Measurements from ENCODE around the gene ATP6V1G1. TPM values are rescaled to one million over a fixed set of nuclear protein-coding genes. Genes with fewer than 3 reads are reported as not detected.

Gene ATP6V1G1
- total RNA-seq, 1 experiment from 2014 or later: 119 TPM

- H3K14ac ChIP-seq (ENCODE audit: insufficient read depth, low read length): peak overlapping the region; percentile 86
- peak overlapping the region; percentile 75 for H3K56ac ChIP-seq (ENCODE audit: insufficient read length, low read depth, low read length)
- peak overlapping the region; percentile 4 for H2BK5ac ChIP-seq (ENCODE audit: insufficient read length, low read length)
- no peak for TF ChIP-seq CTCF (conservative IDR thresholded peaks at IDR 0.05)
- peak overlapping the region; percentile 32 for H3K23ac ChIP-seq (ENCODE audit: insufficient read length, low read depth, low read length)
- H4K8ac ChIP-seq (replicated peaks; ENCODE audit: insufficient read length, low read depth, low read length): peak overlapping the region; percentile 82
- H3K18ac ChIP-seq (ENCODE audit: insufficient read length, low read depth, low read length): peak overlapping the region; percentile 44
- Mint-ChIP-seq H3K27ac (peak overlapping the region; percentile 99 to 100 (median 100)), H3K27me3 (ENCODE audit: low read depth) (no peaks in the 10 kb centered on the region), H3K4me1 (peaks cover 39 to 47% of the 10 kb centered on the region in 2 experiments), H3K9me3 (peaks cover 2 to 3% of the 10 kb centered on the region in 2 experiments; a peak in 1 of 5 replicates), H3K36me3 (ENCODE audit: insufficient read depth in 1 of 3, low read depth in 3 of 3) (peaks cover 18 to 27% (median 23%) of the 10 kb centered on the region in 3 experiments), H3K4me3 (peak overlapping the region; percentile 98 to 100)
- H2AFZ ChIP-seq (ENCODE audit: low read length): no peak overlapping the region
- no peaks in the 10 kb centered on the region for H4K20me1 ChIP-seq (ENCODE audit: control insufficient read depth, insufficient read depth, insufficient read length)
- WGBS (ENCODE audit: extremely low coverage, insufficient read length, low lambda C conversion rate): no CpG with 5 or more reads among the region's 12 CpGs
- H3K9ac ChIP-seq (ENCODE audit: extremely low read depth, insufficient read length, low read length): peak overlapping the region; percentile 96
- H3K4ac ChIP-seq (ENCODE audit: low read depth, low read length): no peak overlapping the region; the same call in 1 of the 2 replicates
- no peak overlapping the region for H2BK20ac ChIP-seq (ENCODE audit: low read depth, low read length, poor library complexity, severe bottlenecking)
- H3K79me1 ChIP-seq (ENCODE audit: insufficient read depth, low read depth, low read length, poor library complexity, severe bottlenecking): peaks cover 3% of the 10 kb centered on the region
- no peak overlapping the region for H3T11ph ChIP-seq (ENCODE audit: low read length)
- no peaks in the 10 kb centered on the region for H3K9me3 ChIP-seq (ENCODE audit: control insufficient read depth, low read depth, low read length)
- peaks cover 3% of the 10 kb centered on the region; the same call in 1 of the 2 replicates for H3K4me1 ChIP-seq (ENCODE audit: insufficient read depth, low read length)
- peak overlapping the region; percentile 99 for H3K4me2 ChIP-seq (ENCODE audit: insufficient read depth, insufficient read length, low read length)
- H3K27me3 ChIP-seq (ENCODE audit: insufficient read depth, low read length): no peaks in the 10 kb centered on the region
- DNase-seq: no peak
- peak overlapping the region; percentile 4 for H4K91ac ChIP-seq (ENCODE audit: insufficient read length, low read depth, low read length)
- H2BK12ac ChIP-seq (ENCODE audit: insufficient read length, low read depth, low read length): no peak overlapping the region
- peaks cover 13% of the 10 kb centered on the region for H3K23me2 ChIP-seq (ENCODE audit: insufficient read length, low read depth, low read length, poor library complexity, severe bottlenecking)
- H3K79me2 ChIP-seq (ENCODE audit: insufficient read depth, low read length): peaks cover 42% of the 10 kb centered on the region
- no peak overlapping the region for H2BK15ac ChIP-seq (ENCODE audit: low read depth, low read length)
- H4K5ac ChIP-seq (ENCODE audit: insufficient read length, low read depth, low read length): peak overlapping the region; percentile 74
- H2AK5ac ChIP-seq (ENCODE audit: insufficient read length, low read length): no peak overlapping the region
- no peak overlapping the region for H2BK120ac ChIP-seq (ENCODE audit: low read depth, low read length, poor library complexity, severe bottlenecking)
- H3K27ac ChIP-seq (ENCODE audit: insufficient read length, low read depth, low read length): no peak overlapping the region
Observed at GRCh38 chr9:114588210-114588609, 641 bp downstream of the ATP6V1G1 start.
